HepG2 (cell line): ENCODE data around the gene PAK1IP1. TPM values are rescaled to one million over a fixed set of nuclear protein-coding genes. Genes with fewer than 3 reads are reported as not detected.

ENCODE experiments used
- CEBPZ ChIP-seq: IDR thresholded peaks from 2 replicates; pipeline ENCODE4 v1.6.1; 2012; ENCODE audit warnings: low read length, improper control_type of control experiment
- FUBP1 ChIP-seq: sonication (generic); formaldehyde crosslinking; IDR thresholded peaks from 2 replicates; pipeline ENCODE4 v1.5.1; 2020; ENCODE audit warnings: missing genetic modification reagents, mild to moderate bottlenecking, borderline replicate concordance
- HOMEZ ChIP-seq: IDR thresholded peaks from 2 replicates; pipeline ENCODE4 v1.6.1; 2016; ENCODE audit warnings: low read depth
- MEF2D ChIP-seq: sonication (generic); formaldehyde crosslinking; IDR thresholded peaks from 2 replicates; pipeline ENCODE4 v1.5.1; 2020; ENCODE audit warnings: mild to moderate bottlenecking, missing genetic modification reagents
- NR2F6 ChIP-seq, 2 experiments: IDR thresholded peaks; 2 replicates each; pipeline ENCODE4 v1.6.1; 2016; ENCODE audit warnings: antibody characterized with exemption in 1 of 2, mild to moderate bottlenecking in 1 of 2
- RARA ChIP-seq: IDR thresholded peaks from 2 replicates; pipeline ENCODE4 v1.6.1; 2016; ENCODE audit warnings: missing genetic modification reagents, missing compliant biosample characterization
- RELA ChIP-seq: sonication (generic); formaldehyde crosslinking; IDR thresholded peaks from 2 replicates; pipeline ENCODE4 v1.4.0; 2020; ENCODE audit warnings: missing genetic modification reagents
- SNAI1 ChIP-seq: sonication (generic); formaldehyde crosslinking; IDR thresholded peaks from 2 replicates; pipeline ENCODE4 v1.5.0; 2020; ENCODE audit warnings: mild to moderate bottlenecking, missing genetic modification reagents, borderline replicate concordance
- ZNF180 ChIP-seq: sonication (generic); formaldehyde crosslinking; IDR thresholded peaks from 2 replicates; pipeline ENCODE4 v1.4.0; 2020; ENCODE audit warnings: low read depth, missing genetic modification reagents, borderline replicate concordance
- ZNF382 ChIP-seq: sonication (generic); formaldehyde crosslinking; IDR thresholded peaks from 2 replicates; pipeline ENCODE4 v1.5.0; 2020; ENCODE audit warnings: missing genetic modification reagents, mild to moderate bottlenecking, borderline replicate concordance
- ZNF468 ChIP-seq: sonication (generic); formaldehyde crosslinking; IDR thresholded peaks from 2 replicates; pipeline ENCODE4 v1.8.0; 2022; ENCODE audit warnings: mild to moderate bottlenecking, moderate library complexity, missing genetic modification reagents
- ZNF552 ChIP-seq: sonication (generic); formaldehyde crosslinking; IDR thresholded peaks from 2 replicates; pipeline ENCODE4 v1.9.0; 2022; ENCODE audit warnings: missing genetic modification reagents, mild to moderate bottlenecking, borderline replicate concordance
- ZNF607 ChIP-seq: sonication (generic); formaldehyde crosslinking; IDR thresholded peaks from 2 replicates; pipeline ENCODE4 v1.5.1; 2020; ENCODE audit warnings: missing genetic modification reagents, mild to moderate bottlenecking, borderline replicate concordance
- ZSCAN20 ChIP-seq: sonication (generic); formaldehyde crosslinking; IDR thresholded peaks from 2 replicates; pipeline ENCODE4 v1.4.0; 2020; ENCODE audit warnings: missing genetic modification reagents, mild to moderate bottlenecking, borderline replicate concordance
- polyA plus RNA-seq, 8 experiments: library from polyadenylated mRNA; depleted of rRNA in 3 of 8; stranded (reverse) in 7 of 8; unstranded in 1 of 8; fragments of >200 nt; fragmentation: Illumina TruSeq in 4 of 8; extraction: Trizol in 4 of 8; gene quantifications; 2 replicates each; pipeline versions ENCODE4 v1.2.1 to v1.2.3, GENCODE V29; 2011 to 2016; ENCODE audit warnings: low read depth in 4 of 8, missing spikeins in 1 of 8, mixed read lengths in 1 of 8; ENCODE audit not compliant: insufficient read depth in 1 of 8
- total RNA-seq, 5 experiments: library from RNA; depleted of rRNA; stranded (reverse); fragments of >200 nt; fragmentation: Illumina TruSeq; extraction: Trizol; gene quantifications; 2 replicates each; pipeline ENCODE4 v1.2.3, GENCODE V29; 2016; ENCODE audit warnings: low read depth in 1 of 5
- TF ChIP-seq, protein P1 (sequence below): sonication (generic); formaldehyde crosslinking; IDR thresholded peaks from 2 replicates; pipeline ENCODE4 v1.4.0; 2020; ENCODE audit warnings: missing genetic modification reagents, borderline replicate concordance
- TF ChIP-seq, protein P2 (sequence below): sonication (generic); formaldehyde crosslinking; IDR thresholded peaks from 2 replicates; pipeline ENCODE4 v1.4.0; 2020; ENCODE audit warnings: mild to moderate bottlenecking, low read depth, missing genetic modification reagents
- TF ChIP-seq, protein P3 (sequence below): sonication (generic); formaldehyde crosslinking; IDR thresholded peaks from 2 replicates; pipeline ENCODE4 v1.8.0; 2022; ENCODE audit warnings: missing genetic modification reagents, low read depth, mild to moderate bottlenecking, borderline replicate concordance

Gene PAK1IP1
- total and polyA plus RNA-seq, 2 of the 13 experiments (the other 11 are each of a cell fraction or from before 2014, with no cell fraction given): 23.4 to 66.2 TPM

DNA sequence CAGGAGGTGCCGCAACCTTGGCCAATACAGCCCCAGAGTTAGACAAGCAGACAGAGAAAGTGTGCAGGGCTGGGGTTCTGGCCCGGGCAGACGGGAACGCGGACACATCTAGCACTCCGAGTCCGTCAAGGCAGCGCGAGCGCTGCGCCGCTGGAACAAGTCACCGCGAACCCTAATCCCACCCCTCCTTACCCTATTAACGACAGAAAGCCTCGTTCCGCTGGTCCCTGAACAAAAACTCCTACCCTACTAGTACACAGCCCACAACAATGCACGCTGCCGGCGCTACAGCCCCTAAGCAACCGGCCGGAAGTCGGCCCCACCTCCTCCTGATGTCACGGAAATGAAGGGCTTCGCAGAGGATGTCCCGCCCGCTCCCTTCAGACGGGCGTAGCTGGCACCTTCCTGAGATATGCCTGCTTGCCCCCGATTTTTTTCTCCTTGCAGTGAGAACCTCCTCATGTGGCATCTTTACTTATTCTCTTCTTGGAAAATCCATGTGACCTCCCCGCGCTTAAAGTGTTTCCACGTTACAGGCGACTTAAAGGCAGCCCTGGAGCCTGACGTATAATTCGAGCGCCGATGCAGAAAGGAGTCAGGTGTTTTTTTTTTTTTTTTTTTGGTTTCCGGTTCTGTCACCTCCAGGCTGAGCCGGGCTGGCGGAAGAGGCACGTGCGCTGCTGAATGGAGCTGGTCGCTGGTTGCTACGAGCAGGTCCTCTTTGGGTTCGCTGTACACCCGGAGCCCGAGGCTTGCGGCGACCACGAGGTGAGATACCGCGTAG is at the start of gene PAK1IP1, which contains the start of gene C6orf52 (continued):
- 0 out of 2 replicates have a peak, but pooled peaks have one; percentile 8 for TF ChIP-seq ZSCAN20 (CRISPR knock-in tag)
- no peak for TF ChIP-seq RARA (CRISPR knock-in tag)
- TF ChIP-seq, protein P1, sequence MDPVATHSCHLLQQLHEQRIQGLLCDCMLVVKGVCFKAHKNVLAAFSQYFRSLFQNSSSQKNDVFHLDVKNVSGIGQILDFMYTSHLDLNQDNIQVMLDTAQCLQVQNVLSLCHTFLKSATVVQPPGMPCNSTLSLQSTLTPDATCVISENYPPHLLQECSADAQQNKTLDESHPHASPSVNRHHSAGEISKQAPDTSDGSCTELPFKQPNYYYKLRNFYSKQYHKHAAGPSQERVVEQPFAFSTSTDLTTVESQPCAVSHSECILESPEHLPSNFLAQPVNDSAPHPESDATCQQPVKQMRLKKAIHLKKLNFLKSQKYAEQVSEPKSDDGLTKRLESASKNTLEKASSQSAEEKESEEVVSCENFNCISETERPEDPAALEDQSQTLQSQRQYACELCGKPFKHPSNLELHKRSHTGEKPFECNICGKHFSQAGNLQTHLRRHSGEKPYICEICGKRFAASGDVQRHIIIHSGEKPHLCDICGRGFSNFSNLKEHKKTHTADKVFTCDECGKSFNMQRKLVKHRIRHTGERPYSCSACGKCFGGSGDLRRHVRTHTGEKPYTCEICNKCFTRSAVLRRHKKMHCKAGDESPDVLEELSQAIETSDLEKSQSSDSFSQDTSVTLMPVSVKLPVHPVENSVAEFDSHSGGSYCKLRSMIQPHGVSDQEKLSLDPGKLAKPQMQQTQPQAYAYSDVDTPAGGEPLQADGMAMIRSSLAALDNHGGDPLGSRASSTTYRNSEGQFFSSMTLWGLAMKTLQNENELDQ: no peak; the same call in 1 of the 2 replicates
- 0 out of 2 replicates have a peak, but pooled peaks have one; percentile 40 for TF ChIP-seq NR2F6 (IDR thresholded peaks at IDR 0.05)
- TF ChIP-seq NR2F6 (CRISPR knock-in tag; IDR thresholded peaks at IDR 0.05): peak; percentile 40; the same call in 1 of the 2 replicates
- TF ChIP-seq FUBP1: no peak
- TF ChIP-seq RELA (CRISPR knock-in tag): no peak
- TF ChIP-seq ZNF468: no peak
- TF ChIP-seq HOMEZ (CRISPR knock-in tag): peak; percentile 20; the same call in 1 of the 2 replicates
- no peak for TF ChIP-seq ZNF180 (CRISPR knock-in tag)
- no peak for TF ChIP-seq ZNF552
- TF ChIP-seq, protein P2, sequence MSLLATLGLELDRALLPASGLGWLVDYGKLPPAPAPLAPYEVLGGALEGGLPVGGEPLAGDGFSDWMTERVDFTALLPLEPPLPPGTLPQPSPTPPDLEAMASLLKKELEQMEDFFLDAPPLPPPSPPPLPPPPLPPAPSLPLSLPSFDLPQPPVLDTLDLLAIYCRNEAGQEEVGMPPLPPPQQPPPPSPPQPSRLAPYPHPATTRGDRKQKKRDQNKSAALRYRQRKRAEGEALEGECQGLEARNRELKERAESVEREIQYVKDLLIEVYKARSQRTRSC (CRISPR knock-in tag): no peak
- peak; percentile 70; the same call in 1 of the 2 replicates for TF ChIP-seq ZNF607
- TF ChIP-seq SNAI1 (CRISPR knock-in tag): peak; percentile 55; the same call in 1 of the 2 replicates
- no peak for TF ChIP-seq ZNF382
- TF ChIP-seq, protein P3, sequence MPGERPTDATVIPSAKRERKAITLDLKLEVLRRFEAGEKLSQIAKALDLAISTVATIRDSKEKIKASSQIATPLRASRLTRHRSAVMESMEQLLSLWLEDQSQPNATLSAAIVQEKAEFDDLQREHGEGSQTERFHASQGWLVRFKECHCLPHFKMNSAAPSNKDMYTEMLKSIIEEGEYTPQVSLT (CRISPR knock-in tag): no peak
- no peak for TF ChIP-seq CEBPZ
- TF ChIP-seq MEF2D (CRISPR knock-in tag): 0 out of 2 replicates have a peak, but pooled peaks have one; percentile 36
